Stimulated activated CD4-positive, alpha-beta T cell treated with anti-CD3 and anti-CD28 coated beads, Interleukin-2, amount 100 ng/mL, for 48 hours (primary cell): ENCODE measurements around the gene MMP25.

Source experiments
- DNase-seq, 2 donors: peaks; one replicate each; pipeline ENCODE4 v3.0.0-alpha.2; 2020

Gene MMP25

DNA sequence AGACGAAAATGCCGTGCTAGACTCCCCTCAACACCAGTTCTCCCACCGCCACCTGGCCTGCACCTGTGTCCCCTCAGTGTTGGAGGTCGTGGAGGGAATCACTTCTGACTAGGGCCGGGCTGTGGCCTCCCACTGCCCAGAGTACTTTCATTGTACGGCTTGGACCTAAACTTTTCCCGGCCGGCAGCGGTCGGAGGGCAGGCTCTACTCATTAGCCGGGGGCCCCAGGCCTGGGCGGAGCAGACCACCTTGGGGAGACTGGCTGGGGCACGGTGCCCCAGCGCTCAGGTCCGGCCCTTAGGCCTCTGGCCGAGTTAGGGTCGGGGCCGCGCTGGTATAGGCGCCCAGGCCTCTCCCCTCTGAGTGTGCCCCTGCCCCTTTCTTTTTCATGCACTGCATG is 29.0 kb upstream of the MMP25 start:
- no peak for DNase-seq

DNA sequence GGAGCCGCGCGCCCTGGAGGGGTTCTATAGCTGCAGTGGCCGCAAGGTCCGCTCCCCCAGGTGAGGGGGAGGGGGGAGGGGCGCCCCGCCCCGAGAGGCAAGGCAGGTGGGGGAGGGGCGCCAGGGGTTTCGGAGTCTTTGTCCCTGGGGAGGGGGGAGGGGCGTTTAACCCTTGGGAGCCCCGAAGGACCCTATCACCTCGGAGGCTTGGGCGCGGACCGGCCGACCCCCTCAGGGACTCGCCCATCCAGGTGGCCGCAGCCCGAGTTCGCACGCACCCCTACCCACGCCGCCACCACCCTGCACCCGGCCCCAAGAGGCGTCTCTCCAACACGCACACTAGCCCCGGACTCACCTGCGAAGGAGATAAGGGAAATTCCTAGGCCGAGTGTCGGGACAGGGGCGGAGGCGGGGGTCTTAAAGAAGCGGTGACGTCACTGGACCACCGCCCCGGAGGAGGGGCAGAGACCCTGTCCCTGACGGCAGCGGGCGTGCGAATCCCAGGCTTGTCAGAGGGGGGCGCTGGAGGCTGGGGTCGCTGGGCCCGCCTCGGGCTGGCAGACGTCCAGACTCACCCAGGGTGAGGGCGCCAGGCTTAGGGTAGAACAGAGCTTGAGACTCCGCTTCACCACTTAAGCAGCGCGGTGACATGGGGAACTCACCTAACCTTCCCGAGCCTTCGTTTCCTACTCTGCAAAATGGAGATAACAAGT is 28.4 kb upstream of the MMP25 start, which contains the start of gene CLDN6:
Gene CLDN6, minus strand, starts transcription at position 390 of the 713 bp plus-strand sequence. CDS start 2,162 bp downstream, outside the sequence.
- DNase-seq = peak in 1 of 2 donors; percentile 55

DNA sequence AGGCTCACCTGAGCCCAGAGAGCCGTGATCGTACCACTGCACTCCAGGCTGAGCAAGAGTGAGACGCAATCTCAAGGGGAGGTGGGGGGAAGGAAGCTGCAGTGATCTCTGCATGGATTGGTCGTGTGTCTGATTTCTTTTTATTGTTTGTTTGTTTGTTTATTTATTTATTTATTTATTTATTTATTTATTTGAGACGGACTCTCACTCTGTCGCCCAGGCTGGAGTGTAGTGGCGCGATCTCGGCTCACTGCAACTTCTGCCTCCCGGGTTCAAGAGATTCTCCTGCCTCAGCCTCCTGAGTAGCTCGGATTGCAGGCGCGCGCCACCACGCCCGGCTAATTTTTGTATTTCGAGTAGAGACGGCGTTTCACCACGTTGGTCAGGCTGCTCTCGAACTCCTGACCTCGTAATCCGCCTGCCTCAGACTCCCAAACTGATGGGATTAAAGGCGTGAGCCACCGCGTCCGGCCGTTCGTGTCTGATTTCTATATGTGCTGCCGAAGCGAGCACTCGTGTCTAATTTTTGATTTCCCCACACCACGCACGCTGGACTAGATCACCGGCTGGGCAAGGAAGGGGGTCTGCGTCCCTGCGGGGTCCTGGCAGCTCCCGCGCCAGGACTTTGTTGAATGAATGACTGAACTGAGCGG is 26.6 kb upstream of the MMP25 start:
- no peak for DNase-seq

DNA sequence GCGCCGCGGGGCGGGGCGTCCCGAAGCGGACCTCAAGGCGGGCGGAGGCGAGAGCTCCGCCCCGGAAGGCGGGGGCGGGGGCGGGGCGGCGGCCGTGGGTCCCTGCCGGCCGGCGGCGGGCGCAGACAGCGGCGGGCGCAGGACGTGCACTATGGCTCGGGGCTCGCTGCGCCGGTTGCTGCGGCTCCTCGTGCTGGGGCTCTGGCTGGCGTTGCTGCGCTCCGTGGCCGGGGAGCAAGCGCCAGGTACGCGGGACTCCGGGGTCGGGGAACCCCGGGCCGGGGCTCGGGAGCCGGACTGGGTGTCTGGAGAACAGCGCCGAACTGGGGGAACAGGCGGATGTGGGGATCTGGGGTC is 26.1 kb upstream of the MMP25 start, which contains the start of gene TNFRSF12A:
Gene TNFRSF12A, plus strand, starts transcription at position 122 of the 357 bp plus-strand sequence. Its CDS starts 30 bp downstream, at position 152.
- DNase-seq = peak; percentile 61 to 67

DNA sequence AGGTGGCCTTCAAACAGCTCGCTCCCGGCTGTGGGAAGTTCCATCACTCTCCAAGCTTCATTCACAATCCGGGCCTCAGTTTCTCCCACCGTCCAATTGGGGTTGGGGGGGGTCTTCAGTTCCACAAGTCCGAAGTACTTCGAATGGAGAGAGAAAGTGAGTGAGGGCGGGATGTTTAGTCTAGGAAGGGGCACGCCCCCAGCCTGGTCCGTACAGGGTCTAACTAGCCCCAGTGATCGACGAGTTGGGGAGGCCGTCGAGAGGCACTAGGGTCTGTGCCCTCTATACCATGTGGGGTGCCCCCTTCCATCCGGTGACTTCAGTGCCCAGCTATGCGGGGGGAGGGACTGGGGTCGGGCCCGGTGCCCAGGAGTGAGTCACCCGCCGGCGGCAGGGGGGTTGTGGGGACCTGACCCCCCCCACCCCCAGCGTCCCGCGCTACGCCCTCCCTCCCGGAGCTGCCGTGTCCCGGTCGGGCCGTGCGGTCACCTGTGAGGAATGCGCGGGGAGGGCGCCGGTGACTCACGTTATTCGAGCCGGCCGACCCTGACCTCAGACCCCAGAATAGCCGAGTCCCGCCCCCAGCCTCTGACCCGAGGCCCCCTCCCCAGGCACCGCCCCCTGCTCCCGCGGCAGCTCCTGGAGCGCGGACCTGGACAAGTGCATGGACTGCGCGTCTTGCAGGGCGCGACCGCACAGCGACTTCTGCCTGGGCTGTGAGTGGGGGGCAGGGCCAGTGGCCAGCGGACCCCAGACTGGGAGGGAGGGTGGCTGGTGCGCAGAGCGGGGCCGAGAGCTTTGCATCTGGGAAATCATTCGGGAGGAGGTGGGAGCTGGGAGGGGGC is 25.5 kb upstream of the MMP25 start:
- peak in 1 of 2 donors; percentile 26 for DNase-seq

DNA sequence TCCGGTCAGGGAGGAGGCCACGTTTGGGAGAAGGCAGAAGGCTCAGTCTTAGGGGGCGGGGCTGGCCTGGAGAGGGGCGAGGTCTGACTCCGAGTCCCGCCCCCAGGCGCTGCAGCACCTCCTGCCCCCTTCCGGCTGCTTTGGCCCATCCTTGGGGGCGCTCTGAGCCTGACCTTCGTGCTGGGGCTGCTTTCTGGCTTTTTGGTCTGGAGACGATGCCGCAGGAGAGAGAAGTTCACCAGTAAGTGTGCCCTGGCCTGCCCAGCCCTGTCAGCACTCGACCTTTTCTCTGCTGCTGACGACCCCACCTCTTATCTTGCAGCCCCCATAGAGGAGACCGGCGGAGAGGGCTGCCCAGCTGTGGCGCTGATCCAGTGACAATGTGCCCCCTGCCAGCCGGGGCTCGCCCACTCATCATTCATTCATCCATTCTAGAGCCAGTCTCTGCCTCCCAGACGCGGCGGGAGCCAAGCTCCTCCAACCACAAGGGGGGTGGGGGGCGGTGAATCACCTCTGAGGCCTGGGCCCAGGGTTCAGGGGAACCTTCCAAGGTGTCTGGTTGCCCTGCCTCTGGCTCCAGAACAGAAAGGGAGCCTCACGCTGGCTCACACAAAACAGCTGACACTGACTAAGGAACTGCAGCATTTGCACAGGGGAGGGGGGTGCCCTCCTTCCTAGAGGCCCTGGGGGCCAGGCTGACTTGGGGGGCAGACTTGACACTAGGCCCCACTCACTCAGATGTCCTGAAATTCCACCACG is 24.7 kb upstream of the MMP25 start:
- peak; percentile 76 to 79 for DNase-seq

DNA sequence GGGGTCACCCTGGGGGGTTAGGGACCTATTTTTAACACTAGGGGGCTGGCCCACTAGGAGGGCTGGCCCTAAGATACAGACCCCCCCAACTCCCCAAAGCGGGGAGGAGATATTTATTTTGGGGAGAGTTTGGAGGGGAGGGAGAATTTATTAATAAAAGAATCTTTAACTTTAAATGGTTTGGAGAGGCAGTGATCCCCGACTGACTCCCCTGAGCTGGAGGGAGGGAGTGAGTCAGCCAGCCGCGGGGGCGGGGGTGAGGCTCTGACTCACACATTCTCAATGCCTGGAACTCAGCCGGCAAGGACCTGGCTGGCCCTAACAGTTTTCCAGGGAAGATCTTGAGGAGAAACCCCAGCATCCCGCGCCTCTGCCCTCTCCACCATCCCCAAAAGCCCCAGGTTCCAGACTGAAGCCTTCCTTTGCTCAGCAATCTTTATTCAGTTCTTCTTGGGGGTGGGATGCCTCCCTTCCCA is 24.1 kb upstream of the MMP25 start:
- DNase-seq = peak; percentile 85 to 87

DNA sequence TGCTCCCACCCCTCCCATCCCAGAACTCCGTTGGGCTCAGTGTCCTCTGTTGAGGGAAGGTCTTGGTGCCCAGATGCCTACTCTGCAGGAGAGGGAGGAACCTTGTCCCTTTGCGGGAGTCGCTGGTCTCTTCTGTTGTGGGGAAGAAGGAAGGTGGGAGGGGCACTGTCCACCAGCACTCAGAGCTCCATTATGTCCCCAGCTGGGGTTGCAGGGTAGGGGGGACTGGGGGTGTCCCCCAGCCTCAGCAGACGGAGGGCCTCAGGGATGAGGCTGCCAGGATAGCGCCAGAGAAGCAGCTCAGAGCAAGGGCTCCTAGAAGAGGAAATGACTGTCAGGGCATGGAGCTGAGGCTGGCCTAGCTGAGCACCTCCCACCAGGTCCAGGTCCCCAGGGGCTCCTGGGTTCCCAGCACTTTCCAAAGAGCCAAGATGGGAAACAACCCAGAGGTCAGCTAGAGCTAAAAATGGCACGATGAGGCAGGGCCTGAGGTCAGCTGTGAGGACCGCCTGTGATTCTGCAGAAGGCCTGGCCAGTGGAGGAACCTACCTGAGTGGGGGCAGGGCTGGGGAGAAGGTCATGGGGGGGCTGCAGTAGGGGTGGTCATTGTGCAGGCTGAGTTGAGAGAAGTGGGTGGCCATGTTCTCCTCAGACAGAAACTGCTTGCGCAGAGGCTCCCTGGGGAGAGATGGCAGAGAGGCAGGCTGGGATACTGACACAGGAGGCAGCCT is 23.5 kb upstream of the MMP25 start:
- DNase-seq = no peak

DNA sequence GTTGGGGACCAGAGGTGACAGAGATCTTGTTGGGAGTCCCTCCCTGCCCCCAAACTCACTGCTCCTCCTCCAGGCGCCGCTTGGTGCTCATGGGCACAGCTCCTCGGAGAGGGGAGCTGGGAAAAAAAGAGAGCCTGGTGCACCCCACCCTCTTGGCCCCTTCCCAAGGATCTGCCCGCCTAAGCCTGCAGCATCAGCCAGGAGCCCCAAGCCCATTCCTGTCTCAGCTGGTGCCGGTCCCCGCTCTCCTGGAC is 23.0 kb upstream of the MMP25 start:
- no peak for DNase-seq

DNA sequence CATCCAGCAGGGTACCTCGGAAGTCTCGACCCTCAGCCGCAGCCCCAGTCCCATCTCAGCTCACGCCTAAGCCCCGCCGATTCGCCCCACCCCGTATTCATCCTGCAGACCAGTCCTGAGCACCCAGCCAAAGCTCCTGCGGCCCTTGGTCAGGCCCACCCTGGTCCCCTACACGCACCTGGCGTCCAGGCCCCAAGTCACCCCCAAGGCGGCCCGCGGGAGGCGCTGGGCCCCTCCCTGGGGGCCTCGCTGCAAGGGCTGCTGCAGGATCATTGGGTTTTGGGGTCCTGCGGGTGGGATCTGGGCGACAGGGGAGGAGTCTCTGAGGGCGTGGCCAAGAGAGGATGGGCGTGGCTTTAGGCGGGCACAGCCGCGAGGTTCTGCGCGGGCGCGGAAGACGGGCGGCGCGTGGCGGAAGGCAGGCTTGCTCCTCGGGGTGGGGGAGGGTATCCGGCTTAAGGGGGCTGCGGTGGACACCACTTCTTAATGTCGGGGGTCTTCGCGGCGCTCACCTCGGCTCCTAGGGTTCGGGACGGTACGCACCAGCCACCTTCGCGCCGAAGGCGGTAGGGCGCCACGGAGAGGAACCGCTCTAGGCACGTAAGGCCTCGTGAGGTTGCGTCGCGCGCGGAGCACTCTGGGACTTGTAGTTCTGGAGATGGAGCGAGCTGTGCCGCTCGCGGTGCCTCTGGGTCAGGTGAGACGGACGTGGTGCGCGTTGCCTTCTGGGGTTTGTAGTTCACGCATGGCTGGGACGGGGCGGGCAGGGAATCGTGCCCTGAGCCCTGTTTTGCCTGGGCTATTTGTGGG is 22.5 kb upstream of the MMP25 start, which contains the start of the genes HCFC1R1 and THOC6:
Gene HCFC1R1, minus strand, starts transcription at position 274 of the 810 bp plus-strand sequence. Its CDS starts 1 bp downstream, at position 273.
Gene THOC6, plus strand, starts transcription at position 367 of the 810 bp plus-strand sequence. Its CDS starts 292 bp downstream, at position 659.
- peak; percentile 90 to 92 for DNase-seq

DNA sequence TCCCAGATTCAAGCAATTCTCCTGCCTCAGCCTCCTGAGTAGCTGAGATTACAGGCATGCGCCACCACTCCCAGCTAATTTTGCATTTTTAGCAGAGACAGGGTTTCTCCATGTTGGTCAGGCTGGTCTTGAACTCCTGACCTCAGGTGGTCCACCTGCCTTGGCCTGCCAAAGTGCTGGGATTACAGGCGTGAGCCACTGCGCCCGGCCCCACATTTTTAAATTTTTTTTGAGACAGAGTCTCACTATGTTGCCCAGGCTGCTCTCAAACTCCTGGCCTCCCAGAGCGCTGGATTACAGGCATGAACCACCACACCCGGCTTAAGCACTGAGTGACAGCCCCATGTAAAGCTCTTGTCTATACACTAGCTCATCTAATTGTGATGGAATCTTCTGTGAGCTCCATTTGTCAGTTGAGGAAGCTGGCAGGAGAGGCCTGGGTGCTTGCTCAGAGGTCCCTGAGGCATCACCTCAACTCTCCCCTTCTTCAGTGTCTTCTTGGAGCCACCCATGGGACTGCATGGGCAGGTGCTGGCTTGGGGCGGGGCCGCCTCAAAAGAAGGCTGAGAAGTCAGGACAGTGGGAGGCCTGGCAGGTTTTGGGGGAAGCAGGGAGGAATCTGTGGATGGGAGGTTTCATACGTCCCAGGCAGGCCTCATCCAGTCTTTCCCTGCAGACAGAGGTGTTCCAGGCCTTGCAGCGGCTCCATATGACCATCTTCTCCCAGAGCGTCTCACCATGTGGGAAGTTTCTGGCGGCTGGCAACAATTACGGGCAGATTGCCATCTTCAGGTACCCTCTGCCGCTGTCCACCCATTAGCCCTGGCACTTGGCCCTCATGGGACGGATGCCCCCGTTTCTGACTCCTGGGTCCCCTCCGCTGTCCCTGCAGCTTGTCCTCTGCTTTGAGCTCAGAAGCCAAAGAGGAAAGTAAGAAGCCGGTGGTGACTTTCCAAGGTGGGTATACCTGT is 21.0 kb upstream of the MMP25 start:
- DNase-seq = no peak

DNA sequence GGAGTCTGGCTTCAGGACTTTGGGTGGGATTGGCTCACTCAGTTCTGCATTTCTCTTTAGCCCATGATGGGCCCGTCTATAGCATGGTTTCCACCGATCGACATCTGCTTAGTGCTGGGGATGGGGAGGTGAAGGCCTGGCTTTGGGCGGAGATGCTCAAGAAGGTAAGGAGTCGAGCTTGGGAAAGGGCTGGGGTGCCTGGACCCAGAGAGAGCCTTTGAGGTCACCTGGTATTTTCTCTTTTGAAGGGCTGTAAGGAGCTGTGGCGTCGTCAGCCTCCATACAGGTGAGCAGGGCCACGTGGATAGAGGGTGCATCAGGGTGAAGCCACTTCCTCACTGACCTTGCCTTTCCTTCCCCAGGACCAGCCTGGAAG is 20.4 kb upstream of the MMP25 start:
- DNase-seq = no peak

DNA sequence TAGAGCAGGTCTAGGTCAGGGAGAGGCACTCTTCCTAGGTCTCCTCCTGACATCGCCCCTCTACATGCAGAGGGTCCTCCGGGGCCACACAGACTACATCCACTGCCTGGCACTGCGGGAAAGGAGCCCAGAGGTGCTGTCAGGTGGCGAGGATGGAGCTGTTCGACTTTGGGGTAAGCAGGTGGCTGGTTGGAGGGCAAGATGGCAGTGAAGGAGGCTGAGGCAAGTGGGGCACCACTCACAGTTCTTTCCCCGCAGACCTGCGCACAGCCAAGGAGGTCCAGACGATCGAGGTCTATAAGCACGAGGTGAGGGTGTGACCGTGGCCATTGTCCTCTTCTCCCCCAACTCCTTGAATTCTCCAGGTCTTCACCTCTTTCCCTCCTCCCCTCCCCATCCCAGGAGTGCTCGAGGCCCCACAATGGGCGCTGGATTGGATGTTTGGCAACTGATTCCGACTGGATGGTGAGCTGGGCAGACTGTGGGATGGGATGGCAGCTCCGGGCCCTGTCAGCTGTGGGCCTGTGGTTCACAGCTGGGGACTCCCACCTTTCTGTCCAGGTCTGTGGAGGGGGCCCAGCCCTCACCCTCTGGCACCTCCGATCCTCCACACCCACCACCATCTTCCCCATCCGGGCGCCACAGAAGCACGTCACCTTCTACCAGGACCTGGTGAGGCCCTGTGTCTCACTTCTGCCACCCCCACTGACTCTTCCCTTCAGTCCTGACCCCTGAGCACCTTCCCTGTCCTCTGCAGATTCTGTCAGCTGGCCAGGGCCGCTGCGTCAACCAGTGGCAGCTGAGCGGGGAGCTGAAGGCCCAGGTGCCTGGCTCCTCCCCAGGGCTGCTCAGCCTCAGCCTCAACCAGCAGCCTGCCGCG is 19.5 kb upstream of the MMP25 start:
- no peak for DNase-seq

DNA sequence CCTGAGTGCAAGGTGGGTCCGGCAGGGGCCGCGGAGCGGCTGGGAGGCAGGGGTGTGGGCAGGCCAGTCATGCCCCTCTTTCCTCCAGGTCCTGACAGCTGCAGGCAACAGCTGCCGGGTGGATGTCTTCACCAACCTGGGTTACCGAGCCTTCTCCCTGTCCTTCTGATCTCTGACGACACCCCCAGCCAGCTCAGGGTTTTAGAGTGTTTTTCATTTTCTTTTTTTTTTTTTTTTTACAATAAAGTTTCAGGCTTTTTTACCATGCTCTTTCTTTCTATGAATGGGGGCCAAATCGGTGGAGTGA is 18.9 kb upstream of the MMP25 start:
- DNase-seq = no peak

DNA sequence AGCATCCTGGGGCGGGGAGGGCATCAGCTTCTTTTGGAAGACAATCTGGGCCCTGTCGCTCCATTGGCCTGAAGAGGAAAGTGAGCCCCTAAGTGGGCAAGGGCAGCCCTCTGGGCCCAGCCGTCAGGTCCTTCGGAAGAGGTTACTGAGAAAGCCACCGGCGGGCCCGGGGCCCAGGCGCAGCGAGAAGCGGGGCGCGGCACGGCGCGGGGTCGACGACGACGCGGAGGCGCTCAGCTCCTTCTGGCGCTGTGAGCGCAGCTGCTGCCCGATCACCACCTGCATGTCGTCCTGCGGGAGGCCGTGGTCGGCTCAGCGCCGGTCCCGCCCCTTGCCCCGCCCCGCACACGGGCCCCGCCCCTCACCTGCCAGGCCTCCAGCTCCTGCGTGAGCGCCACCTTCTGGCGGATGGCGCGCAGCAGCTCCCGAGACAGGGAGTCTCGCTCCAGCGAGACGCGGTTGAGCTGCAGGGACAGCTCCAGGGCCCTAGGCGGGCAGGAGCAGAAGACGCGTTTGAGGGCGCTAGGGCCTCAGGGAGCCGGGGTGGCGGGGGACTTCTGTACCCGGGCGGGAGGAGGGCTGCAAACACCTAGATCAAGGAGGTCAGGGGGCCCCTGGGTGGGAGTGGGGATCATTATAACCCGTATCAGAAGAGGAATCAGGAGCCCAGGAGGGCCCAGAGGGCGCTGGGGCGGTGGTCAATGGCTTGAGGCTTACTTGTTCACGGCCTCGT is 18.2 kb upstream of the MMP25 start:
- DNase-seq = peak; percentile 93 to 96

DNA sequence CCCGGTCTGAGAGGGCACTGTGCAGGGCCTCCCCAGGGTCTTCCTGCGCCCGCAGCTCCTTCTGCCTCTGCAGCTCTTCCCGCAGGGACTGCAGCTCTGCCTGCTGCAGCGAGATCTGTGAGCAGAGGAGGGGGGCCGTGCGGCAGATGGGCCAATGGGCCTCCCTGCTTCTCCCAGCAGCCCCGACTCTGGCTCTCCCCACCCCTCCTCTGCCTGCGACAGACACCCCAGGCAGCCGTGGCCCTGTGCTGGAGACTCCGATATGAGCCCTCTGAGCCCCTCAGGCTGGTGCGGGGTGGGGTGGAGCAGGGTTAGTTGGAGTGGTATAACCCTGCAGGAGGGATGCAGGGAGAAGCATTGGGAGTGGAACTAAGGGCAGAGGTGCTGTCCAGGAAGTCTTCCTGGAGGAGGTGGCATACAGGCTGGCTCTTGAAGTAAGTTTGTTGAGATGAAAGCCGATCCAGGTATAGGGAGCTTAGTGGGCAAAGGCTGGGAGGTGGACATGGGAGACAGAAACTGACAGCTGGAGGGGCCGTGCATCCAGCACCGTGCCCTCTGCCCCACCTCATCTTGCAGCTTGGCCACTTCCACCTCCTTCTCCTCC is 17.5 kb upstream of the MMP25 start:
- DNase-seq = no peak

DNA sequence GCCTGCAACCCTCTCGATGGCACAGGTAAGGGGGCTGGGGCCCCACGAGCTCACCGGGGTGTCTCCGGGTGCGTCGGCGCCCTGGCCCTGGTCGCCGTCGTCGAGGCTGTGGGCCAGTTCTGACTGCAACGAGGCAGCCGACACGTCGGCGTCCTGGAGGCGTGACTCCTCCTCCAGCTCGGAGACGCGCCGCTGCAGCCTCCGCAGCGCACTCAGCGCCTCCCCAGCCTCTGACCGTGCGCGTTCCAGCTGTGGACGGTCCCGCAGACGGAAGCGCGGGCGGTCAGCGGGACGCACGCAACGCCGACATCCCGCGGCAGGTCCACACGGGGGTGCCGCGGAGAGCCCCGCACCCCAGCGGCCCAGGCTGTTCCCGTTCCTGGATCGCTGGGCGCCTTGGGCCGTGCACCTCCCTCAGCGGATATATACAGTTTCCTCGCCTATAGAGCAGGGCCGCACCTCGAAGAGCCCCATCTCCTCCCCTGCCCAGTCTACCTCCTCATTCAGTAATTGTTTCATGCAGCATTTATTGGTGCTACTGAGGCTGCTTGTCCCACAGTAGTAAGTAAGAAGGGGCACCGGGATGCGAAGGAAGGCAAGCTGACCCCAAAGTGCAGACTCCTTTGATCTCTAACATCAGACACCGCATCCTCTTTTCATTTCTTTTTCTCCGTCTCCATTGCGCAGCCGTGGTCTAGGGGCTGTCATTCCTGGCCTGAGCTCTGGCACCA is 16.7 kb upstream of the MMP25 start:
- peak in 1 of 2 donors; percentile 48 for DNase-seq
